ENCODE results near the gene SNTG2.

DNA sequence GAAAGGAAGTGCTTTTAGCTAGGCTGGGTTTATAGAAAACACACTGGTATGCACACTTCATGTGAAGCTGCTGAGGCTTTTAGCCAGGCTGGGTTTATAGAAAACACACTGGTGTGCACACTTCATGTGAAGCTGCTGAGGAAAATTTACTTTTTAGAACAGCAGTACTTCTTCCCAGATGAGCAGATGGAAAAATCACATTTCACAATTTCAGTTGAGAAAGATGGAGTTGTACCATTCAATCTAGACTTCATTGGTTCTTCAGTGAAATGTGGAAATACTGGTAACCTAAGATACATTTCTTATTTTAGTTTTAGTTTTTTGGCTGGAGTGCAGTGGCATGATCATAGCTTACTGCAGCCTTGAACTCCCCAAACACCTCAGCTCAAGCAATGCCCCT, 11.1 kb downstream of the SNTG2 start:
- TF ChIP-seq, protein P1, sequence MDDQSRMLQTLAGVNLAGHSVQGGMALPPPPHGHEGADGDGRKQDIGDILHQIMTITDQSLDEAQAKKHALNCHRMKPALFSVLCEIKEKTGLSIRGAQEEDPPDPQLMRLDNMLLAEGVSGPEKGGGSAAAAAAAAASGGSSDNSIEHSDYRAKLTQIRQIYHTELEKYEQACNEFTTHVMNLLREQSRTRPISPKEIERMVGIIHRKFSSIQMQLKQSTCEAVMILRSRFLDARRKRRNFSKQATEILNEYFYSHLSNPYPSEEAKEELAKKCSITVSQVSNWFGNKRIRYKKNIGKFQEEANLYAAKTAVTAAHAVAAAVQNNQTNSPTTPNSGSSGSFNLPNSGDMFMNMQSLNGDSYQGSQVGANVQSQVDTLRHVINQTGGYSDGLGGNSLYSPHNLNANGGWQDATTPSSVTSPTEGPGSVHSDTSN (IDR thresholded peaks at IDR 0.05; ENCODE audit: insufficient replicate concordance, low read depth, low read length): no peak
- TF ChIP-seq, protein P2, sequence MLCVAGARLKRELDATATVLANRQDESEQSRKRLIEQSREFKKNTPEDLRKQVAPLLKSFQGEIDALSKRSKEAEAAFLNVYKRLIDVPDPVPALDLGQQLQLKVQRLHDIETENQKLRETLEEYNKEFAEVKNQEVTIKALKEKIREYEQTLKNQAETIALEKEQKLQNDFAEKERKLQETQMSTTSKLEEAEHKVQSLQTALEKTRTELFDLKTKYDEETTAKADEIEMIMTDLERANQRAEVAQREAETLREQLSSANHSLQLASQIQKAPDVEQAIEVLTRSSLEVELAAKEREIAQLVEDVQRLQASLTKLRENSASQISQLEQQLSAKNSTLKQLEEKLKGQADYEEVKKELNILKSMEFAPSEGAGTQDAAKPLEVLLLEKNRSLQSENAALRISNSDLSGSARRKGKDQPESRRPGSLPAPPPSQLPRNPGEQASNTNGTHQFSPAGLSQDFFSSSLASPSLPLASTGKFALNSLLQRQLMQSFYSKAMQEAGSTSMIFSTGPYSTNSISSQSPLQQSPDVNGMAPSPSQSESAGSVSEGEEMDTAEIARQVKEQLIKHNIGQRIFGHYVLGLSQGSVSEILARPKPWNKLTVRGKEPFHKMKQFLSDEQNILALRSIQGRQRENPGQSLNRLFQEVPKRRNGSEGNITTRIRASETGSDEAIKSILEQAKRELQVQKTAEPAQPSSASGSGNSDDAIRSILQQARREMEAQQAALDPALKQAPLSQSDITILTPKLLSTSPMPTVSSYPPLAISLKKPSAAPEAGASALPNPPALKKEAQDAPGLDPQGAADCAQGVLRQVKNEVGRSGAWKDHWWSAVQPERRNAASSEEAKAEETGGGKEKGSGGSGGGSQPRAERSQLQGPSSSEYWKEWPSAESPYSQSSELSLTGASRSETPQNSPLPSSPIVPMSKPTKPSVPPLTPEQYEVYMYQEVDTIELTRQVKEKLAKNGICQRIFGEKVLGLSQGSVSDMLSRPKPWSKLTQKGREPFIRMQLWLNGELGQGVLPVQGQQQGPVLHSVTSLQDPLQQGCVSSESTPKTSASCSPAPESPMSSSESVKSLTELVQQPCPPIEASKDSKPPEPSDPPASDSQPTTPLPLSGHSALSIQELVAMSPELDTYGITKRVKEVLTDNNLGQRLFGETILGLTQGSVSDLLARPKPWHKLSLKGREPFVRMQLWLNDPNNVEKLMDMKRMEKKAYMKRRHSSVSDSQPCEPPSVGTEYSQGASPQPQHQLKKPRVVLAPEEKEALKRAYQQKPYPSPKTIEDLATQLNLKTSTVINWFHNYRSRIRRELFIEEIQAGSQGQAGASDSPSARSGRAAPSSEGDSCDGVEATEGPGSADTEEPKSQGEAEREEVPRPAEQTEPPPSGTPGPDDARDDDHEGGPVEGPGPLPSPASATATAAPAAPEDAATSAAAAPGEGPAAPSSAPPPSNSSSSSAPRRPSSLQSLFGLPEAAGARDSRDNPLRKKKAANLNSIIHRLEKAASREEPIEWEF (IDR thresholded peaks at IDR 0.05; ENCODE audit: insufficient replicate concordance, low read depth, low read length): no peak
- TF ChIP-seq RBBP5 (conservative IDR thresholded peaks at IDR 0.05) (no peak), POU2F2 (IDR thresholded peaks at IDR 0.05; ENCODE audit: borderline replicate concordance, low read depth, low read length) (no peak), POLR2AphosphoS5 (IDR thresholded peaks at IDR 0.05; ENCODE audit: low read length) (no peak), STAT3 (IDR thresholded peaks at IDR 0.05; ENCODE audit: low read depth, low read length) (no peak), EGR1 (IDR thresholded peaks at IDR 0.05; ENCODE audit: borderline replicate concordance in 1 of 2, low read depth in 2 of 2, low read length in 2 of 2) (no peak), SIX5 (IDR thresholded peaks at IDR 0.05; ENCODE audit: low read depth, low read length, severe bottlenecking) (no peak), RCOR1 (conservative IDR thresholded peaks at IDR 0.05; ENCODE audit: low read depth, low read length) (no peak)
- TF ChIP-seq, protein P3, sequence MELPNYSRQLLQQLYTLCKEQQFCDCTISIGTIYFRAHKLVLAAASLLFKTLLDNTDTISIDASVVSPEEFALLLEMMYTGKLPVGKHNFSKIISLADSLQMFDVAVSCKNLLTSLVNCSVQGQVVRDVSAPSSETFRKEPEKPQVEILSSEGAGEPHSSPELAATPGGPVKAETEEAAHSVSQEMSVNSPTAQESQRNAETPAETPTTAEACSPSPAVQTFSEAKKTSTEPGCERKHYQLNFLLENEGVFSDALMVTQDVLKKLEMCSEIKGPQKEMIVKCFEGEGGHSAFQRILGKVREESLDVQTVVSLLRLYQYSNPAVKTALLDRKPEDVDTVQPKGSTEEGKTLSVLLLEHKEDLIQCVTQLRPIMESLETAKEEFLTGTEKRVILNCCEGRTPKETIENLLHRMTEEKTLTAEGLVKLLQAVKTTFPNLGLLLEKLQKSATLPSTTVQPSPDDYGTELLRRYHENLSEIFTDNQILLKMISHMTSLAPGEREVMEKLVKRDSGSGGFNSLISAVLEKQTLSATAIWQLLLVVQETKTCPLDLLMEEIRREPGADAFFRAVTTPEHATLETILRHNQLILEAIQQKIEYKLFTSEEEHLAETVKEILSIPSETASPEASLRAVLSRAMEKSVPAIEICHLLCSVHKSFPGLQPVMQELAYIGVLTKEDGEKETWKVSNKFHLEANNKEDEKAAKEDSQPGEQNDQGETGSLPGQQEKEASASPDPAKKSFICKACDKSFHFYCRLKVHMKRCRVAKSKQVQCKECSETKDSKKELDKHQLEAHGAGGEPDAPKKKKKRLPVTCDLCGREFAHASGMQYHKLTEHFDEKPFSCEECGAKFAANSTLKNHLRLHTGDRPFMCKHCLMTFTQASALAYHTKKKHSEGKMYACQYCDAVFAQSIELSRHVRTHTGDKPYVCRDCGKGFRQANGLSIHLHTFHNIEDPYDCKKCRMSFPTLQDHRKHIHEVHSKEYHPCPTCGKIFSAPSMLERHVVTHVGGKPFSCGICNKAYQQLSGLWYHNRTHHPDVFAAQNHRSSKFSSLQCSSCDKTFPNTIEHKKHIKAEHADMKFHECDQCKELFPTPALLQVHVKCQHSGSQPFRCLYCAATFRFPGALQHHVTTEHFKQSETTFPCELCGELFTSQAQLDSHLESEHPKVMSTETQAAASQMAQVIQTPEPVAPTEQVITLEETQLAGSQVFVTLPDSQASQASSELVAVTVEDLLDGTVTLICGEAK (IDR thresholded peaks at IDR 0.05; ENCODE audit: borderline replicate concordance): no peak
- TF ChIP-seq, protein P4, sequence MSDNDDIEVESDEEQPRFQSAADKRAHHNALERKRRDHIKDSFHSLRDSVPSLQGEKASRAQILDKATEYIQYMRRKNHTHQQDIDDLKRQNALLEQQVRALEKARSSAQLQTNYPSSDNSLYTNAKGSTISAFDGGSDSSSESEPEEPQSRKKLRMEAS (IDR thresholded peaks at IDR 0.05; ENCODE audit: low read depth, low read length): no peak
- TF ChIP-seq, protein P5, sequence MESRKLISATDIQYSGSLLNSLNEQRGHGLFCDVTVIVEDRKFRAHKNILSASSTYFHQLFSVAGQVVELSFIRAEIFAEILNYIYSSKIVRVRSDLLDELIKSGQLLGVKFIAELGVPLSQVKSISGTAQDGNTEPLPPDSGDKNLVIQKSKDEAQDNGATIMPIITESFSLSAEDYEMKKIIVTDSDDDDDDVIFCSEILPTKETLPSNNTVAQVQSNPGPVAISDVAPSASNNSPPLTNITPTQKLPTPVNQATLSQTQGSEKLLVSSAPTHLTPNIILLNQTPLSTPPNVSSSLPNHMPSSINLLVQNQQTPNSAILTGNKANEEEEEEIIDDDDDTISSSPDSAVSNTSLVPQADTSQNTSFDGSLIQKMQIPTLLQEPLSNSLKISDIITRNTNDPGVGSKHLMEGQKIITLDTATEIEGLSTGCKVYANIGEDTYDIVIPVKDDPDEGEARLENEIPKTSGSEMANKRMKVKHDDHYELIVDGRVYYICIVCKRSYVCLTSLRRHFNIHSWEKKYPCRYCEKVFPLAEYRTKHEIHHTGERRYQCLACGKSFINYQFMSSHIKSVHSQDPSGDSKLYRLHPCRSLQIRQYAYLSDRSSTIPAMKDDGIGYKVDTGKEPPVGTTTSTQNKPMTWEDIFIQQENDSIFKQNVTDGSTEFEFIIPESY (IDR thresholded peaks at IDR 0.05): no peak
- TF ChIP-seq, protein P6, sequence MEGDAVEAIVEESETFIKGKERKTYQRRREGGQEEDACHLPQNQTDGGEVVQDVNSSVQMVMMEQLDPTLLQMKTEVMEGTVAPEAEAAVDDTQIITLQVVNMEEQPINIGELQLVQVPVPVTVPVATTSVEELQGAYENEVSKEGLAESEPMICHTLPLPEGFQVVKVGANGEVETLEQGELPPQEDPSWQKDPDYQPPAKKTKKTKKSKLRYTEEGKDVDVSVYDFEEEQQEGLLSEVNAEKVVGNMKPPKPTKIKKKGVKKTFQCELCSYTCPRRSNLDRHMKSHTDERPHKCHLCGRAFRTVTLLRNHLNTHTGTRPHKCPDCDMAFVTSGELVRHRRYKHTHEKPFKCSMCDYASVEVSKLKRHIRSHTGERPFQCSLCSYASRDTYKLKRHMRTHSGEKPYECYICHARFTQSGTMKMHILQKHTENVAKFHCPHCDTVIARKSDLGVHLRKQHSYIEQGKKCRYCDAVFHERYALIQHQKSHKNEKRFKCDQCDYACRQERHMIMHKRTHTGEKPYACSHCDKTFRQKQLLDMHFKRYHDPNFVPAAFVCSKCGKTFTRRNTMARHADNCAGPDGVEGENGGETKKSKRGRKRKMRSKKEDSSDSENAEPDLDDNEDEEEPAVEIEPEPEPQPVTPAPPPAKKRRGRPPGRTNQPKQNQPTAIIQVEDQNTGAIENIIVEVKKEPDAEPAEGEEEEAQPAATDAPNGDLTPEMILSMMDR (IDR thresholded peaks at IDR 0.05 in 2 of 3, conservative IDR thresholded peaks at IDR 0.05 in 1 of 3; ENCODE audit: control insufficient read depth in 2 of 3, extremely low read depth in 1 of 3, insufficient read depth in 1 of 3, low read depth in 3 of 3, low read length in 3 of 3): no peak
